Type B pancreatic cell (in vitro differentiated cells): Measurements from ENCODE around the gene SYNDIG1L. TPM values are rescaled to one million over a fixed set of nuclear protein-coding genes. Genes with fewer than 3 reads are reported as not detected.
A peak's percentile ranks its signal among the peaks of the same experiment; 100 is the strongest.

ENCODE experiments used
- DNase-seq: peaks from one replicate; pipeline ENCODE4 v3.0.0; 2021; ENCODE audit warnings: mixed read lengths; ENCODE audit not compliant: unreplicated experiment; ENCODE audit errors: extremely low spot score
- H3K27ac Mint-ChIP-seq: 2 replicates; pipeline ENCODE4 v1.8.0; 2021; ENCODE audit warnings: mild to moderate bottlenecking, mixed read lengths
- H3K27me3 Mint-ChIP-seq: 2 replicates; pipeline ENCODE4 v1.8.0; 2021; ENCODE audit warnings: mixed read lengths
- H3K36me3 Mint-ChIP-seq: 2 replicates; pipeline ENCODE4 v1.8.0; 2021; ENCODE audit warnings: mixed read lengths
- H3K4me1 Mint-ChIP-seq: one replicate; pipeline ENCODE4 v1.8.0; 2021; ENCODE audit warnings: mixed read lengths; ENCODE audit not compliant: unreplicated experiment
- H3K4me3 Mint-ChIP-seq: 2 replicates; pipeline ENCODE4 v1.8.0; 2021; ENCODE audit warnings: mild to moderate bottlenecking, mixed read lengths
- H3K9me3 Mint-ChIP-seq: 2 replicates; pipeline ENCODE4 v1.8.0; 2021; ENCODE audit warnings: mixed read lengths
- CTCF ChIP-seq: fragments of 200-600 bp; sonication (generic); conservative IDR thresholded peaks from 2 replicates; pipeline ENCODE4 v1.5.0; 2021; ENCODE audit warnings: antibody characterized with exemption, mild to moderate bottlenecking
- total RNA-seq: library from RNA; stranded (reverse); gene quantifications from 2 replicates; pipeline ENCODE4 v1.2.1, GENCODE V29; 2021; ENCODE audit warnings: low replicate concordance

The SYNDIG1L gene
- total RNA-seq, 1 donor from 2014 or later = 0.36 TPM

- H3K9me3 Mint-ChIP-seq = no peaks in the 10 kb centered on the region
- no peak overlapping the region for H3K27ac Mint-ChIP-seq
- H3K36me3 Mint-ChIP-seq = no peaks in the 10 kb centered on the region
- DNase-seq = no peak
- peaks cover 11% of the 10 kb centered on the region for H3K27me3 Mint-ChIP-seq
- H3K4me3 Mint-ChIP-seq = no peak overlapping the region
- TF ChIP-seq CTCF = no peak
- H3K4me1 Mint-ChIP-seq = no peaks in the 10 kb centered on the region
These were observed 15.1 kb upstream of the SYNDIG1L start for GRCh38 chr14:74441113-74441512.

DNA sequence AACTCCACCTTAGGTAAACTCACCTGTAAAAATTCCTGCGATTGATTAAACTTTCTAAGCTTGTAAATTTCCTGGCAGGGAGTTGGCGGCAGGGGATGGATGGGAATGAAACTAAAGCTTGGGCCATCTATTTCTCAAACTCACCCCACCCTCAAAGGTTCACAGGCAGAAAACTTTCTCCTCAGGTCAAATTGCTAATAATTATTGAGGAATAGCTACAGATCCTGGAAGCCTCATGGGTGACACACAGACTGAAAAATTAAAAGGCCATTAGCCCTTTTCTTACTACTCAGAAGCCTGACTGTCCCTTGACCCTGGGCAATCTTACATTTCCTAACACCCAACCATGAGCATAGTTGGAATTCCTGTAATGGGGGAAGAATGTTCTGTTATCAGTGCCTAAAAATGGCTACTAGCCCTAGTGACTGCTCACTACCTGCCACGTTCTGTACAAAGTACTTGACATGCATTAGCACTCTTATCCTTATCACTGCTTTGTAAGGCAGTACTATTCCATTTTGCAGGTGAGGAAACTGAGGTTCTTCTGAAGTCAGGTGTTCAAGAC is 12.4 kb upstream of the SYNDIG1L start:
- Mint-ChIP-seq H3K4me3 (no peak overlapping the region), H3K36me3 (no peaks in the 10 kb centered on the region), H3K4me1 (no peaks in the 10 kb centered on the region), H3K9me3 (no peaks in the 10 kb centered on the region), H3K27ac (no peak overlapping the region), H3K27me3 (peaks cover 26% of the 10 kb centered on the region)
- DNase-seq = no peak
- no peak for TF ChIP-seq CTCF

DNA sequence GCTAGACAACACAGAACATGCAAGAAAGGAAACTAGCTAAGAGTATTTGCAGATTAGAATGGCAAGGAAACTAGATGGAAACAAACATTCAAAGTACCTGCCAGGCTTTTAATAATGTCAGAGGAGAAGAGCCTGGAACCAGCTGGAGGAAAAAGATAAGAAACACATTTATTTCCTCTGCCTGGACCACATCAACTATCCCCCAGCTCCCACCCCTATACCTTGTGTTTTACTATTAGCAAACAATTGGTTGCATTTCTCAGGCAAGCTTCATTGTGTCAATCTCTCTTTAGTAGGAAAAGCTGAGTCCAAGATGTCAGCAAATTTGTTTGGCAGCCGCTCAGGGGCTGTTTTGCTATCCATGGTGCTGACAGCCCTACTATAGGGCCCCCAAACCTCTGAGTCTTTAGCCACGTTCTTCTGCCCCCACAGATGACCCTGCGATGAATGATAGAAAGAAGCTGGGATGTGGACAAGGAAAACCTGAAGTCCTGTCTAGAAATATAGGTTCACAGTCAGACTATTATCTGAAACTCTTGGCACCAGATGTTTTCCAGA is 11.6 kb upstream of the SYNDIG1L start:
- H3K9me3 Mint-ChIP-seq = no peaks in the 10 kb centered on the region
- no peak for TF ChIP-seq CTCF
- H3K27ac Mint-ChIP-seq = no peak overlapping the region
- no peak overlapping the region for H3K4me3 Mint-ChIP-seq
- DNase-seq = no peak
- no peaks in the 10 kb centered on the region for H3K4me1 Mint-ChIP-seq
- peaks cover 25% of the 10 kb centered on the region for H3K27me3 Mint-ChIP-seq
- H3K36me3 Mint-ChIP-seq = no peaks in the 10 kb centered on the region

DNA sequence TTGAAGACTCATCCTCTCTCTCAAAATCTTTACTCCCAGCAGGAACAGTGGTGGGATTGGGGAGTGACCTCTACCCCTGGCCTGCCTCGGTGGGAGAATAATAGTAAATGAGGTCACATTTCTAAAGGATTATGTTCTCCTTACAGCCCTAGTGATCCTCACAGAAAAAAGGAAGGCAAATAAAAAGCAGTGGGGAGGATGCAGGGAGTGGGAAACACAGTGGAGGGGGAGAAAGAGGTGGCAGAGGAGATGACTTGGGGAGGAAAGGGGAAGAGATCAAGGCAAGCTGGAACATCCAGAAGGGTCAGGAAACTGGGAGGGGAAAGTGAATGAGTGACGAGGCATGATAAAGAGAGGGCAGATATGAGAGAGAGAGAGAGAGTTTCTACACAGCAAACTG is 8.3 kb upstream of the SYNDIG1L start:
- no peaks in the 10 kb centered on the region for H3K9me3 Mint-ChIP-seq
- TF ChIP-seq CTCF = no peak
- H3K27me3 Mint-ChIP-seq = peaks cover 48% of the 10 kb centered on the region
- no peak overlapping the region for H3K4me3 Mint-ChIP-seq
- H3K36me3 Mint-ChIP-seq = no peaks in the 10 kb centered on the region
- no peaks in the 10 kb centered on the region for H3K4me1 Mint-ChIP-seq
- DNase-seq = peak; percentile 6
- H3K27ac Mint-ChIP-seq = no peak overlapping the region

DNA sequence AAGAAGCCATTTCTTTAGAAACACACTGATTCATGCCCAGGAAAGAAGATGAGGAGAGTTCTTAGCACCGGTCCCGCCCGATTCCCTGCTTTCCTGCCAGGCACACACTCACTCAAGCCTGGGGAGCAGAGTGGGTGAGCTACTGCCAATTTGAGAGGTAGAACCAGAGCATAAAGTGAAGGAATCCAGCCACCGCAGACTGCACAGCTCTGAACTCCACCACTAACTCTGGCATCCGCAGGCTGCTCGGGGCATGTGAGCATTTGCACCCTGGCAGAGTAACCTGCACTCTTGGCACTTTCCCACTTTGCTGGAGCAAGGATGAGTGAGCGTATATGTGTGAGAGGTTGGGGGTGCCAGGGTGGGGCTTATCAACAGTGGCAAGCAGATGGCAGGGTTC is 4.0 kb upstream of the SYNDIG1L start:
- no peak for TF ChIP-seq CTCF
- Mint-ChIP-seq H3K4me1 (no peaks in the 10 kb centered on the region), H3K4me3 (no peak overlapping the region), H3K27ac (no peak overlapping the region), H3K36me3 (no peaks in the 10 kb centered on the region), H3K9me3 (no peaks in the 10 kb centered on the region), H3K27me3 (peaks cover 74% of the 10 kb centered on the region)
- peak; percentile 43 for DNase-seq
